HEK293T (cell line): Measurements from ENCODE around the gene TP53.

Experiments
- ELF4 ChIP-seq: fragments of 450-650 bp; IDR thresholded peaks from 2 replicates; pipeline ENCODE4 v1.6.1; 2017; ENCODE audit warnings: antibody characterized with exemption
- LEF1 ChIP-seq: fragments of 450-650 bp; IDR thresholded peaks from 2 replicates; pipeline ENCODE4 v1.6.1; 2017; ENCODE audit warnings: mild to moderate bottlenecking, borderline replicate concordance
- SP1 ChIP-seq: fragments of 450-650 bp; IDR thresholded peaks from 2 replicates; pipeline ENCODE4 v1.6.1; 2017

DNA sequence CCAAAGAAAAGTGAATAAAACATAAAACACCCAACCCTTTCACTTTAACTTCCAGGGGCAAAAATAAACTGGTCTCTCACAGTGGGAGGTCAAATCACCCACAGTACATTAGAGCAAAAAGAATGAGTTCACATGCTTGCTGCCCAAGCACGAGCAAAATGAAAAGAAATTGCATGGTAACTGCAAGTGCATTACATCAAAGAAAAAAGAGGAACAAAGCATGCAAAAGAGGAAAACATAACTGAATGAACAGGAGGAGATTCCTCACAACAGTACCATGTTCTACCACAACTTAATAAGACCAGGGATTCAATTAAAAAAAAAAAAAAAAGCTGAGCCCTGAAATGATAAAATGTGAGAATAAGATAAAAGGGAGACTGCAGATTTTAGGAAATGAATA, 42.5 kb upstream of the TP53 start:
- no peak for TF ChIP-seq SP1
- no peak for TF ChIP-seq LEF1
- no peak for TF ChIP-seq ELF4
